Endothelial cell of hepatic sinusoid (primary cell): ENCODE measurements around the gene PNMA1.

Experiments used
- in situ Hi-C: cut with HindIII; loops from 2 replicates; pipeline ENCODE4 v1.10.0; 2017; ENCODE audit warnings: low sequenced_read_pairs

Gene PNMA1

GRCh38 chr14:73751157-73751691, 37.0 kb upstream of the PNMA1 start:
- in situ Hi-C loops, result no loop called here

DNA sequence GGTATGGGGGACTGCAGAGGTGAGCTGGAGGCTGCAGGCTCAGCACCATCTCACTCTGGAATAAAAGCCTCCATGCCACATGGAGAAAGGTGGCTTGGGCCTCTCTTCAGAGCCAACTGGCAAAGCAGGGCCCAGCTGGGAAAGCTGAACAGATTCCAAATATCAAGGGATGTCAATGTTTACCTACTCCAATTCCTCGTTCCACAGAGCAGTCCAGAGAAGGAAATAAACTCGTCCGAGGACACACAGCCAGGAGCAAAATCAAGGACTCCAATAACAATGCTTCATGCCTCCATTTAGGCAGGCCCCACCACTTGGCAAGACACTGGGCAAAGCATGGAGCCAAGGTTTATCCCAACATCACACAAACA, 36.3 kb upstream of the PNMA1 start:
- in situ Hi-C loops, result no loop called here

- in situ Hi-C loops, result loop anchor here (5.0 kb wide), 1 partner anchor 32 kb away; no protein-coding TSS in a partner anchor
These were observed 35.7 kb upstream of the PNMA1 start for GRCh38 chr14:73749706-73750530.

DNA sequence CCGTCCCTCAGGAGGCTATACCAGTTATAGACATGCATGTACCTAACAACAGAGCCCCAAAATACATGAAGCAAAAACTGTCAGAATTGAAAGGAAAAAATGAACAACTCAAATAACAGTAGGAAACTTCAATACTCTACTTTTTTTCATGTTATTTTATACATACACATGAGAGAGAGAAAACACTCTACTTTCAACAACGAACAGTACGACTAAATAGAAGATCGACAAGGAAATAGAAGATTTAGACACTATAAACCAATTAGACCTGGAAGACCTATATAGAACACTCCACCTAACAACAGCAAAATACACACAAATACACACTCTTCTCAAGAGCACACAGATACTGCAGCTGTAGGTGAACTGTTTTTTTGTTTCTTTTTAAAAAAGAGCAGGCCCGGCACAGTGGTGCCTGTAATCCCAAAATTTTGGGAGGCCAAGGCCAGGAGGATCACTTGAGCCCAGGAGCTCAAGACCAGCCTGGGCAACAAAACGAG, 34.7 kb upstream of the PNMA1 start:
- in situ Hi-C loops, result loop anchor here (5.0 kb wide), 1 partner anchor 33 kb away; no protein-coding TSS in a partner anchor

GRCh38 chr14:73747379-73748211, 33.4 kb upstream of the PNMA1 start:
- in situ Hi-C loops, result loop anchor here (5.0 kb wide), 1 partner anchor 35 kb away; no protein-coding TSS in a partner anchor

GRCh38 chr14:73746520-73747378, 32.6 kb upstream of the PNMA1 start:
- in situ Hi-C loops, result loop anchor here (5.0 kb wide), 1 partner anchor 36 kb away; no protein-coding TSS in a partner anchor

- in situ Hi-C loops, result loop anchor here (5.0 kb wide), 1 partner anchor 36 kb away; no protein-coding TSS in a partner anchor
These were observed 31.7 kb upstream of the PNMA1 start for GRCh38 chr14:73745571-73746519.

DNA sequence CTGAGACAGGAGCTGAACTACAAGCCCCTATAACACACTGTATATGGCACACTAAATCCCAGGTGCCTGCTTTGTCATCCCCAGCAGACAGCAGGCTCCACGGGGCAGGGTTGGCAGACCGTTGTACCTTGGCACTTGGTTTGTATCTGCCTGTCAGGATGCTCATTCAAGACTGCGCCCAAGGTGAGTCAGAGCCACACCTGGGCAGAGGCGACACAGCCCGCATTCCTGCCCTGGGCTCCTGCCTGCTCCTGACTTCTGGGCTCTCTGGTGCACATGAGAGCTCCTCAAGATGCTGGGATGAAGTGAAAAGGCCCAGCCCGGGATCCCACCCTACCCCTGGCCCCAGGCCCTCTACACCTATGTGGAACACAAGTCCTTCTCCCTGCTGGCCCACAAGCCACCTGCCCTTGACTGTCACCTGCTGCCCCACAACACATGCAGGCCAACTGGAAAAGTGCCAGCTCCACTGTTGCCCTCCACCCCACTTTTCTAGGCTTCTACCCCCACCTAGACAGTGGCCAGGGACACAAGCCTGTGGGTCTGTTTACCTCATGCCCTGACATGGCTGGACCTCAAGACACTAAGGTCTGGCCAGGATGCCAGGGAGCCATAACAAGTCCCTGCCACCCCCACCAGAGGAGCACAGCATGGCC, 30.8 kb upstream of the PNMA1 start:
- in situ Hi-C loops, result loop anchor here (5.0 kb wide), 1 partner anchor 37 kb away; no protein-coding TSS in a partner anchor

- in situ Hi-C loops, result no loop called here
These were observed 30.1 kb upstream of the PNMA1 start for GRCh38 chr14:73744175-73744867.

GRCh38 chr14:73743431-73743931, 29.3 kb upstream of the PNMA1 start:
- in situ Hi-C loops, result no loop called here

GRCh38 chr14:73742520-73743238, 28.5 kb upstream of the PNMA1 start:
- in situ Hi-C loops, result no loop called here

DNA sequence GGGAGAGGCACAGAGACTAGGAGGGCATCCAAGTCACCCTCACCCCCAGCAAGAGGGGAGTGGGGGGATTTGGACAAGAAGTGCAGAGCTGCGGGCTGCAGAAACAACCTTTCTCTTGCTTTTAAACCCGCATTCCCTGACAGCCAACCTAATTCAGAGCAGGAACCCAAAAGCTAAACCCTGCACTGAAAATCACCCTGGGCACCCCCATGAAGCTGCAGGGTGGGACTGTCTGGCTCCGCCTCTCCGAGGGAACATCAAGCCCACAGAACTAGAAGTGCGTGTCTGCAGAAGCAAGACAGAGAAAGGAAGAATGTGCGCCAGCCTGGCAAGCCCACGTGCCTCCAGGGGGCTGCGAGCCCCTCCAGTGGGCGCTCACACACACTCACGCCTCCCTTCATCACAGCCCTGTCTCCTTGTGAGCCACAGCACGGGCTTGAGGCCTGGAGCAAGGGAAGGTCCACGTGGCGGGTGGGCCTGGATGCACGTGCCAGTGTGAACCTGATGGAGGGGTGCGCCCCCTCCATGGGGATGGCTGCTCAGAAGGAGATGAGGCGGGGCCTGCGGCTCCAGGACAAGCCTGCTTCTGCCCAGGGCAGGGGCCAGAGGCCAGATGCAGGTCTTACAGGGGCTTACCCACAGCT, 27.8 kb upstream of the PNMA1 start:
- in situ Hi-C loops, result no loop called here

GRCh38 chr14:73741386-73741875, 27.2 kb upstream of the PNMA1 start:
- in situ Hi-C loops, result no loop called here

DNA sequence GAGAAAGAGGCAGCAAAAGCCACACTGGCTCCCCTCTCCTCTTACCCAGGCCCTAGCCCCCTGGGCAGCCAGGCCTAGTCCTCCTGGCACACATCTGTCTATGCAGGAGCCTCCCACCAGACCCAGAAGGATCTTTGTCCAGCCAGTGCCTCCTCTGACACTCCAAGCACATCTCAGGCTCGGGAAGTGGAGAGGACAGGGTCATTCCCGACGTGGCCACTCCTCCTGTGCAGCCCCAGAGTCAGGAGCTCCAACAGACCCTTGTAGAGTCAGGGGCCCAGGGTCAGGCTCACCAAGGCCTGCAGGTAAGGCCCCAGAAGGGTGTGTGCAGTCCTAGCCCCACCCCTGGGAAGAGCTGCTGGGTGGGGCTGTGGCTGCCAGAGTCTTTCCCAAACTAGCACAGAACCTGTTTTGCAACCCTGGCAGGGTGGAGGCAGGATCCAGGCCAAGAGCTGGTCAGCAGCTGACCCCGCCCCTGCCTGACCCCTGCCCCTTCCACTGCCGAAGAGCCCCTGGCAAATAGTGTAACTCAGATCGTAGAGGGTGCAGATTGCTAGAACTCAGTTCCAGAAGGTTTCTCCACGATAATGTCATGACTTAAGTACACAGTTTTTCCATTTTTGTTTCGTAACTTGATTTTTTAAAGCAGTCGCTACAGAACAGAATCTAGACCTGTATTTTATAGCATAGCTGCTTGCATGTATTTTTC, 26.6 kb upstream of the PNMA1 start:
- in situ Hi-C loops, result no loop called here

DNA sequence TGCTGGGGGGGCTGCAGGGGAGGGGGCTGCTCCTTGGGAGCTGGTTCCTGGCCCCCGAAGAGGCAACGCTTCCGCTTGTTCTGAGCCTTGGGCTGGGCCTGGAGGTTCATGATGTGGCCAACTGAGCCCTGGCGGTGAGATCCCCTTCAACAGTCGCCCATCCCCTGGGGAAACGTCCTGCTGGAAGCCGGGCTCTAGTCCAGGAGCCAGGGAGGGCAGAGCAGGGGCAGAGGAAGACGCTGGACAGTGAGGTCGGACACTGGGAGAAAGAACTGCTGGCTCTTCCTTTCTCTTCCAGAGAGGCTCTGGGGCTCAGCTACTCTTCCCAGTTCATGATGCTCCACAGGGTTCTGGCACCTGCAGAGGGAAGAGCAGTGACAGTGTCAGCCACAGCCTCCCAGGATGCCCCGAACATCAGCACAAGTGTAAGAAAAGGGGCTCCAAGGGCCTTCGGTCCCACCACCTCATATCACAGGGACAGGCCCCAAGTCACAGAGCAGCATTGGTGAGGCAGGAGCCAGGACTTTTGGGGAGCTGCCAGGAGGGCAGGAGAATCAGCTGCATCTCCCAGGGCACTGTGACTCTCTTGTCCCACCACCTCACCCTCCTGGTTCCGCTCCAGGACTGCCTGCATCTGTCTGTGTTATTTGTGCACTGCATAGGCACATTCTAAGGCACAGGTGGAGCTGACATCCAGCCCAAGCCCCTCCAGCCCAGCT, 25.9 kb upstream of the PNMA1 start:
- in situ Hi-C loops, result no loop called here
